HFF-Myc (cell line): ENCODE results near the gene PTPN20.

ENCODE experiments used
- DNase-seq: peaks from one replicate; pipeline ENCODE4 v3.0.0-alpha.2; 2011; ENCODE audit warnings: low read depth; ENCODE audit errors: extremely low read depth
- H3K4me3 ChIP-seq: replicated peaks from 2 replicates; pipeline ENCODE4 v1.5.1; 2011; ENCODE audit warnings: low read depth, mild to moderate bottlenecking, control low read depth, low read length
- CTCF ChIP-seq: IDR thresholded peaks from 2 replicates; pipeline ENCODE4 v1.5.1; 2012; ENCODE audit warnings: mild to moderate bottlenecking, low read depth, low read length, control low read depth; ENCODE audit errors: missing control alignments

PTPN20 gene

GRCh38 chr10:47034441-47035051 lies 123.3 kb downstream of the PTPN20 start:
- DNase-seq = no peak
- no peak for TF ChIP-seq CTCF
- H3K4me3 ChIP-seq = no peak overlapping the region

GRCh38 chr10:47035171-47035818 lies 124.1 kb downstream of the PTPN20 start:
- DNase-seq = no peak
- no peak overlapping the region for H3K4me3 ChIP-seq
- TF ChIP-seq CTCF = no peak

GRCh38 chr10:47035819-47036337 lies 124.7 kb downstream of the PTPN20 start:
- TF ChIP-seq CTCF = no peak
- H3K4me3 ChIP-seq = no peak overlapping the region
- DNase-seq = no peak

GRCh38 chr10:47036771-47037170 lies 125.5 kb downstream of the PTPN20 start:
- DNase-seq = no peak
- TF ChIP-seq CTCF = no peak
- no peak overlapping the region for H3K4me3 ChIP-seq

- DNase-seq = no peak
- H3K4me3 ChIP-seq = no peak overlapping the region
- no peak for TF ChIP-seq CTCF
These were observed 126.6 kb downstream of the PTPN20 start for GRCh38 chr10:47037654-47038425.

- DNase-seq = no peak
- H3K4me3 ChIP-seq = no peak overlapping the region
- TF ChIP-seq CTCF = no peak
These were observed 127.8 kb downstream of the PTPN20 start for GRCh38 chr10:47038881-47039561.
